ENCODE measurements around the gene HMX3. TPM values are rescaled to one million over a fixed set of nuclear protein-coding genes. Genes with fewer than 3 reads are reported as not detected.
A peak's percentile ranks its signal among the peaks of the same experiment; 100 is the strongest.

The HMX3 gene
- total and polyA plus RNA-seq, 2 of the 13 experiments (the other 11 are each of a cell fraction or from before 2014, with no cell fraction given), result not detected

- TF ChIP-seq, protein P1, sequence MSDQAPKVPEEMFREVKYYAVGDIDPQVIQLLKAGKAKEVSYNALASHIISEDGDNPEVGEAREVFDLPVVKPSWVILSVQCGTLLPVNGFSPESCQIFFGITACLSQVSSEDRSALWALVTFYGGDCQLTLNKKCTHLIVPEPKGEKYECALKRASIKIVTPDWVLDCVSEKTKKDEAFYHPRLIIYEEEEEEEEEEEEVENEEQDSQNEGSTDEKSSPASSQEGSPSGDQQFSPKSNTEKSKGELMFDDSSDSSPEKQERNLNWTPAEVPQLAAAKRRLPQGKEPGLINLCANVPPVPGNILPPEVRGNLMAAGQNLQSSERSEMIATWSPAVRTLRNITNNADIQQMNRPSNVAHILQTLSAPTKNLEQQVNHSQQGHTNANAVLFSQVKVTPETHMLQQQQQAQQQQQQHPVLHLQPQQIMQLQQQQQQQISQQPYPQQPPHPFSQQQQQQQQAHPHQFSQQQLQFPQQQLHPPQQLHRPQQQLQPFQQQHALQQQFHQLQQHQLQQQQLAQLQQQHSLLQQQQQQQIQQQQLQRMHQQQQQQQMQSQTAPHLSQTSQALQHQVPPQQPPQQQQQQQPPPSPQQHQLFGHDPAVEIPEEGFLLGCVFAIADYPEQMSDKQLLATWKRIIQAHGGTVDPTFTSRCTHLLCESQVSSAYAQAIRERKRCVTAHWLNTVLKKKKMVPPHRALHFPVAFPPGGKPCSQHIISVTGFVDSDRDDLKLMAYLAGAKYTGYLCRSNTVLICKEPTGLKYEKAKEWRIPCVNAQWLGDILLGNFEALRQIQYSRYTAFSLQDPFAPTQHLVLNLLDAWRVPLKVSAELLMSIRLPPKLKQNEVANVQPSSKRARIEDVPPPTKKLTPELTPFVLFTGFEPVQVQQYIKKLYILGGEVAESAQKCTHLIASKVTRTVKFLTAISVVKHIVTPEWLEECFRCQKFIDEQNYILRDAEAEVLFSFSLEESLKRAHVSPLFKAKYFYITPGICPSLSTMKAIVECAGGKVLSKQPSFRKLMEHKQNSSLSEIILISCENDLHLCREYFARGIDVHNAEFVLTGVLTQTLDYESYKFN (CRISPR knock-in tag; conservative IDR thresholded peaks at IDR 0.05), result no peak
- TF ChIP-seq ATF3 (CRISPR knock-in tag; IDR thresholded peaks at IDR 0.05) (no peak), NRL (CRISPR knock-in tag; IDR thresholded peaks at IDR 0.05; ENCODE audit: borderline replicate concordance) (no peak), ATRX (CRISPR knock-in tag; IDR thresholded peaks at IDR 0.05; ENCODE audit: borderline replicate concordance) (no peak), ZNF605 (CRISPR knock-in tag; IDR thresholded peaks at IDR 0.05) (no peak), MAFG (CRISPR knock-in tag; IDR thresholded peaks at IDR 0.05) (no peak), TRIM24 (CRISPR knock-in tag; IDR thresholded peaks at IDR 0.05) (no peak), KAT2B (IDR thresholded peaks at IDR 0.05; ENCODE audit: borderline replicate concordance, low read depth, low read length) (no peak), SP1 (IDR thresholded peaks at IDR 0.05) (no peak), SP1 (CRISPR knock-in tag; IDR thresholded peaks at IDR 0.05) (no peak), ZNF20 (CRISPR knock-in tag; IDR thresholded peaks at IDR 0.05) (no peak), ZNF574 (CRISPR knock-in tag; IDR thresholded peaks at IDR 0.05) (no peak), ISL2 (CRISPR knock-in tag; IDR thresholded peaks at IDR 0.05) (no peak), ZNF503 (CRISPR knock-in tag; IDR thresholded peaks at IDR 0.05) (no peak), ZNF563 (CRISPR knock-in tag; IDR thresholded peaks at IDR 0.05) (no peak), NPAS2 (CRISPR knock-in tag; IDR thresholded peaks at IDR 0.05; ENCODE audit: borderline replicate concordance) (no peak), ZNF337 (CRISPR knock-in tag; IDR thresholded peaks at IDR 0.05; ENCODE audit: borderline replicate concordance, low read depth) (no peak)
- TF ChIP-seq, protein P2, sequence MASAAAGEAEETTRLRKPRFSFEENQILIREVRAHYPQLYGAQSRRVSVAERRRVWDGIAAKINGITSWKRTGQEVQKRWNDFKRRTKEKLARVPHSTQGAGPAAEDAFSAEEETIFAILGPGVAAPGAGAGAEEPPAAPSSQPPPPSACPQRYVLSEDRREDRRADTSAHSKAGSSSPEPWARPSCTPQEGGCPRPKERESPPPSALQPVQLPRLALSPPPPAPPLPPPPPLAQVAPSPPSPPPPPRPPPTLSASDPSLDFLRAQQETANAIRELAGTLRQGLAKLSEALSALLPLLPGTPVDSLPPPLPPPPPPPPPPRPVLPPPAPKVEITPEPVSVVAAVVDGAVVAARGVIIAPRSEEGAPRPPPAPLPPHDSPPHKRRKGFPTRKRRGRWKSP (CRISPR knock-in tag; IDR thresholded peaks at IDR 0.05), result peak; percentile 86; the same call in 1 of the 2 replicates
- TF ChIP-seq, protein P3, sequence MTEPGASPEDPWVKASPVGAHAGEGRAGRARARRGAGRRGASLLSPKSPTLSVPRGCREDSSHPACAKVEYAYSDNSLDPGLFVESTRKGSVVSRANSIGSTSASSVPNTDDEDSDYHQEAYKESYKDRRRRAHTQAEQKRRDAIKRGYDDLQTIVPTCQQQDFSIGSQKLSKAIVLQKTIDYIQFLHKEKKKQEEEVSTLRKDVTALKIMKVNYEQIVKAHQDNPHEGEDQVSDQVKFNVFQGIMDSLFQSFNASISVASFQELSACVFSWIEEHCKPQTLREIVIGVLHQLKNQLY (CRISPR knock-in tag; IDR thresholded peaks at IDR 0.05), result no peak
These were observed 2.9 kb upstream of the HMX3 start (continued) for GRCh38 chr10:123132576-123133477.
